HG03565 (cell line): ENCODE measurements around the gene ZMYND19.
A peak's percentile ranks its signal among the peaks of the same experiment; 100 is the strongest.
"Not testable (repeated sequence)": the region's sequence is repeated elsewhere in the genome, so short reads cannot be mapped to it uniquely, and the experiment has no call there.

Source experiments
- ATAC-seq: cut with Tn5 transposase; IDR thresholded peaks from one replicate; pipeline ENCODE4 v1.9.1; 2021; ENCODE audit warnings: mild to moderate bottlenecking, moderate library complexity; ENCODE audit not compliant: unreplicated experiment

ZMYND19 gene

DNA sequence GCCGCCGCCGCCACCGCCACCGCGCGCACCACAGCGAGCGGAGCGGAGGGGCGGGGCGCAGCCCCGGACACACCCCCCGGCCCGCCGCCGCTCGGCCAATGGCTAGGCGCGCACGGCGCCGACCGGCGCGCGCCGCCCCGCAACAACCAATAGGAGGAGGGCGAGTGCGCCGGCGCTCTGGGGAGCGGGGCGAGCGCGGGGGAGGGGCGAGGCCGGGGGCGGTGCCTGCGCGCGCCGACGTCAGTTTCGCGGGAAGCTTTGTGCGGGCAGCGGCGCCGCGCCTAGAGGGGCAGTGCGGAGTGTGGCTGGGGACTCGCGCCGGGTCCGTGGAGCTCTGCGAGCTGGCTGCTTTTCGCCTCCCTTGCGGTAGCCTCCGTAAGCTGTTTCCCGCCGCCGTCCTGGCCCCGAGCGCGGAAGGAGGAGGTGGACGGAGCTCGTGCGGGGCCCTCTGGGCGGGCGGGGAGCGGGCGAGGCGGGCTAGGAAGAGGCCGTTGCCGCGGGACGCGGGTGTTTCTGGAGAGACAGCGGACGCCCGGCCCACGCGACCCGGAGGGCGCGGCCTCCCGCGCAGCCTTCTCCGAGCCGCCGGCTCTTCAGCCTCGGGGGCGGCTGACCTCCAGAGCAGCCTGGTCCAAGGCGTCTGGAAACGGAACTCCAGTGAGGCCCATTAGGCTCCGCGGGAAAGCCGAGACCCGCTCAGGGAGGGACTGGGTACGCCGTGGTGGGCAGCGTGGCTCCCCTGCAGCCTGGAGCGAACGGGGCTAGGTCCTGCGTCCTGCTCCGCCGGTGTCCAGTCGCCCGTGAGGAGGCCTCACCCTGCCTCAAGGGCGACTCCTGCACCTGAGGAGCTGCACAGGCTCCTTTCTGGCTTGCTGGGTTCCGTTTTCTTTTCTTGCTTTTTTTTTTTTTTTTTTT is at the start of gene ZMYND19:
ZMYND19 (minus strand) TSS at position 44 of the 915 bp plus-strand sequence. CDS start 249 bp downstream, outside the sequence.
- ATAC-seq = peak; percentile 71

DNA sequence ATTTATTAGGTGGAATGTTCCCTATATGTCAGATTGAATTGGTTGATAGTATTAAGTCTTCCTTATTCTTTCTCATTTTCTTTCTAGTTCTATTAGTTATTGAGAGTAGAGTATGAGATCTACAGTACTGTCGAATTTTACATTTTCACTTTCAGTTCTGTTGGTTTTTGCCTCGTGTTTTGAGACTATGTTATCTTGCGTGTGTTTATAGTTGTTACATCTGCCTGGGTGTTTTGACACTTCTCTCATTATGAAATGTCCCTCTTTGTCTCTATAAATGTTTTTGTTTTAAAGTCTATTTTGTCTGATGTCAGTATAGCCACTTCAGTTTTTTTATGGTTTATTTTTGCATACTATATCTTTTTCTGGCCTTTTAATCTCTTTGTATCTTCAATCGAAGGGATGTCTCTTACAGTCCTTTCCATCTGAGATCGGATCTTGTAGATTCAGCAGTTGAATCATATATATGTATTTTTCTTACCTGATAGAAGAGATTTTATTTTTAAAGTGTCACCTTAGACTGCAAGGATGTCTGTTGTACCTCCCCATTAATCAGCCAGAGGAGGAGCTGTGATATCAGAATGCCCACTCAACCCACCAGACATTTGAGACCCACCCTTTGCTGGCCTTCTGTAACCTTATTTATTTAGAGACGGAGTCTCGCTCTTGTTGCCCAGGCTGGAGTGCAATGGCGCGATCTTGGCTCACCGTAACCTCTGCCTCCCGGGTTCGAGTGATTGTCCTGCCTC is 49.2 kb upstream of the ZMYND19 start:
- ATAC-seq = no peak

DNA sequence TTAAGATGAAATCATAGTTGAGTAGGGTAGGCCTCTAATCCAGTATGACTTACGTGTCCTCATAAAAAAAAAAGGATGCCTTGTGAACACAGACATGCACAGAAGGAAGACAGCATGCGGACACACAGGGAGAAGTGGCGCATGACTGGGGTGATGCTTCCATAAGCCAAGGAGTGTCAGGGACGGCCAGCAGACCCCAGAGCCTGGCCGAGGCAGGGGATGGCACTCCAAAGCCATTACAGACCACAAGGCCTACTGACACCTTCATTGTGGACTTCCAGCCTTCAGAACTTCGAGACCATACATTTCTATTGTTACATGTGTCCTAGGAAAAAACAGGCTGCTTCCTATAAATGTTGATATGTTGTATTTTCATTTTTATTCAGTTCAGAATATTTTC is 48.4 kb upstream of the ZMYND19 start:
- ATAC-seq = no peak

DNA sequence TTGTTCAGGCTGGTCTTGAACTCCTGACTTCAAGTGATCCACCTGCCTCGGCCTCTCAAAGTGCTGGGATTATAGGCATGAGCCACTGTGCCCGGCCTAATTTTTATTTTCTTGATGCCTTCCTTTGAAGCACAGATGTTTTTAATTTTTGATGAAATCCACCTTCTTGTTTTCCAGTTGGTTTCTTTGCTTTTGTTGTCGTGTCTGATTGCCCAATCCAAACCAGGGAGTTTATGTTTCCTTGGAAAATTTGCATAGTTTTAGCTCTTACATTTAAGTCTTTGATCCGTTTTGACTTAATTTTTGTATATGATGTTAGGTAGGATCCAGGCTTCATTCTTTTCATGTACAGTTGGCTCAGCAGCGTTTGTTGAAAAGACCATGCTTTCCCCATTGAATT is 43.7 kb upstream of the ZMYND19 start:
- no peak for ATAC-seq

DNA sequence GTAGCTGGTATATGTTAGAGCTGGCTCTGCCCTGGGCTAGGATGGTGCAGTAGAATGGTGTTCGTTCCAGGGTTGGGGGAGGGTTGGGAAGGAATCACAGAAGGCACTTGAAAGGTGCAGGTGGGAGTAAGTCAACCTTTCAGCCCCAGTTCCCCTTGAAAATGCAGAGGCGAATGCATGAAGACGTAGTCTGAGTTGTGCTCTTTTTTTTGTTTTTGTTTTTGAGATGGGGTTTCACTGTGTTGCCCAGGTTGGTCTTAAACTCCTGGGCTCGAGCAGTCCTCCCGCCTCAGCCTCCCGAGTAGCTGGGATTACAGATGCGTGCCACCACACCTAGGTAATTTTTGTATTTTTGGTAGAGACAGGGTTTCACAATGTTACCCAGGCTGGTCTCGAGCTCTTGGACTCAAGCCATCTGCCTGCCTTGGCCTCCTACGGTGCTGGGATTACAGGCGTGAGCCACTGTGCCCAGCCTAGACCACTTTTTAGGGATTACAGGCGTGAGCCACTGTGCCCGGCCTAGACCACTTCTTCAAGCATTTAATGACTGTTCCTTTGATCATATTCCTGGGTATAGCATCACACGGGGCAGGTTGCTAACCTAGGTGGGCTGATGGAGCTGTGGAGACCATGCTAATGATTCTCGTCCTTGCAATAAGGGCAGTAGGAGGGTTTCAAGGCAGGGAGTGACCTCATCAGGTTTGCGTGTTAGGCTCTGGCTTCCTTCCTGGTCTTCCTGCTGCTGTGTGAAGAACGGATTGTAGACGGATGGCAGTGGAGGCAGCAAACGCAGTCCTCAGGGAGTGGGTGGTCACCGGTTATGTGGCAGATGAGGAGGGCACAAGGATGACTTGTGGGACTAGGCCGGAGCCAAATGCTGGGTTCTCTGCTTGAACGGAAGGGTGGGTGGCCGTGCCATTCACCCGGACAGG is 42.2 kb upstream of the ZMYND19 start:
- no peak for ATAC-seq

DNA sequence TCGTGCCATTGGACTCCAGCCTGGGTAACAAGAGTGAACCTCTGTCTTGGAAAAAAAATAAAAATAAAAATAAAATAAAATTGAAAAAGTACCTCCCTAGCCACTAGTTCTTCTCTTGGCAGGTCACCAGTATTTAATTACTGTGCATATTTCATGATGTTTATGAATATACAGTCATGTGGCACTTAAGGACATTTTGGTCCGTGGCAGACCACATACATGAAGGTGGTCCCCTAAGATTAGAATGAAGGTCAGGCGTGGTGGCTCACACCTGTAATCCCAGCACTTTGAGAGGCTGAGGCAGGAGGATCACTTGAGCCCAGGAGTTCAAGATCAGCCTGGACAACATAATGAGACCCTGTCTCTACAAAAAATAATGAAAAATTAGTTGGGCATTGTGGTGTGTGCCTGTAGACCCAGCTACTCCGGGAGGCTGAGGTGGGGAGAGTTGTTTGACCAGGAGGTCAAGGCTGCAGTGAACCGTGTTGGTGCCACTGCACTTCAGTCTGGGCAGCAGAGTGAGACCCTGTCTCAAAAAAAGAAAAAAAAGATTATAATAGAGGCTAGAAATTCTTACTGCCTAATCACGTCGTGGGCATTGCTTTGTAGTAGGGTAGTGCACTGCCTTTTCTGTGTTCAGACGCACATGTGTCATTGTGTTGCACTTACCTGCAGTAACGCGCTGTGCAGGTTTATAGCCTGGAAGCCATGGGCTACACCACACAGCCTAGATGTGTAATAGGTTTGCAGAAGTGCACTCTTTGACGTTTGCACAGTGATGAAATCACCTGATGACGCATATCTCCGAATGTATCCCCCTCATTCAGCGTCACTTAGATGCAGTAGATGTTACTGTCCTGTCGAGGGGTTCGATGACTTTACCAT is 41.3 kb upstream of the ZMYND19 start:
- ATAC-seq = no peak

DNA sequence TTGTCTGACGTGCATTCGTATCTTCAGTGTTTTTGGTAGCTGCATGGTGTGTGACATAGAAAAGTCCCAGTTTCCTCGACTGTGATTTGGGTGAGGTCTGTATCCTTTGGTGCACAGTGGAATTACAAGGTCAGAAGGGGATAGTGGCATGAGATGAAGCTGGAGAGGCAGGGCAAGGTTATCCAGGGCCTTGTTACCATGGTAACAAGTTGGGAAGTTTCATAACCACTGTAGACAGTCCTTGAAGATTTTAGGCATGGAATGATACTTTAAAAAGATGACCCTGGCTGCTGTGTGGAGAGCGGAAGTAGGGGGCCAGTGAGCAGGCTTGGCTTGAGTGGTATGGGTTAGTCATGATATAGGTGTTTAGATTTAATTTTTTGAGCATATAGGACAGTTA is 40.4 kb upstream of the ZMYND19 start:
- ATAC-seq = no peak

DNA sequence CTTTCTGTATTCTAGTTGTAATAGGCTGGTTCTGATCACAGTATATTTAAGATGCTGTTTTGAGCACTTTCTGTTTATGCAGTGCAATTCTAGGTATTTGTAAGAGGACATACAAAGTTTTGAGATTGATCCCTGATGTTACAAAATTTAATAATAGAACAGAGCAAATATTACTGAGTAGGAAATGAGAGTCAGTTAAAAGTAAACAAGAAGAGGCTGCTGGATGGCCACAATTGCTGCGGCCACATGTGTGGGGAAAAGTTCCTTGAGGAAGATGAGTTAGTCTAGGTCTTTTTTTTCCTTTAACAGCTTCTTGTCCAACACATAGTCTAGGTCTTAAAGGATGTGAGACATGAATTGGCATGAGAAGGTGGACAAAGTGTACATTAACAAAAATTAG is 39.8 kb upstream of the ZMYND19 start:
- ATAC-seq = no peak

DNA sequence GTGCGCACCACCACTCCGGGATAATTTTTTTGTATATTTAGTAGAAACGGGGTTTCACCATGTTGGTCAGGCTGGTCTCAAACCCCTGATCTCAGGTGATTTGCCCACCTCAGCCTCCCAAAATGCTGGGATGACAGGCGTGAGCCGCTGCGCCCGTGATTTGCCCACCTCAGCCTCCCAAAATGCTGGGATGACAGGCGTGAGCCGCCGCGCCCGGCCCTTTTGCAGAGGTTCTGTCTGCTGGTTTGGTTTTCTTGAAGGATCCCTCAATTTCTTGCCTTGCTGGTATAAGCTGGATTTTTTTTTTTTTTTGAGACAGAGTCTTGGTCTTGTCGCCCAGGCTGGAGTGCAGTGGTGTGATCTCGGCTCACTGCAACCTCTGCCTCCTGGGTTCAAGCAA is 37.1 kb upstream of the ZMYND19 start:
- not testable (repeated sequence) for ATAC-seq

DNA sequence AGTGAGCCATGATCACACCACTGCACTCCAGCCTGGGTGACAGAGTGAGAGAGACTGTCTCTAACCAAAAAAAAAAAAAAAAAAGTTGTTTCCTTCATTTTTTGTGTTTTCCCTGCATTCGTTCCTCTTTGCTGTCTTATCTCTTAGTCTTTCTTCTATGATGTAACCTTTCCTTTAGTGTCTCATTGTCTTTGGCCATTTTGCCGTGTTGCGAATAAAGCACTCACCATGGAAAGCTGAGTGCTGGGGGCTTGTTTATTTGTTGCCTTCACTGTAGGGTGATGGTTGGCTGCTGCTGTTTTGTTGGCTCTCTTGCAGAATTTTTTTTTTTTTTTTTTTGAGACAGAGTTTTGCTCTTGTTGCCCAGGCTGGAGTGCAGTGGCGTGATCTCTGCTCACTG is 36.2 kb upstream of the ZMYND19 start:
- ATAC-seq = no peak

DNA sequence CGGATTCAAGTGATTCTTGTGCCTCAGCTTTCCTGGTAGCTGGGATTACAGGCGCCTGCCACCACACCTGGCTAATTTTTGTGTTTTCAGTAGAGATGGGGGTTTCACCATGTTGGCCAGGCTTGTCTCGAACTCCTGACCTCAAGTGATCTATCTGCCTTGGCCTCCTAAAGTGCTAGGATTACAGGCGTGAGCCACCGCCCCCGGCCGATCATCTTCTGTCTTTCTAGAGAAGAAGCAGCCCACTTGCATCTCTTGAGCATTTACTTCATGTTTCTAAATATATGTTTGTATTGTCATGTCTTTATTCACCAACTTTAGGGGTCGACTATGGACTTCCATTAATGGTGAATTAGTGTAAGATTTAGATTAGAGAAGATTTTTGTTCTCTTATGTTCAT is 31.9 kb upstream of the ZMYND19 start:
- ATAC-seq = not testable (repeated sequence)

DNA sequence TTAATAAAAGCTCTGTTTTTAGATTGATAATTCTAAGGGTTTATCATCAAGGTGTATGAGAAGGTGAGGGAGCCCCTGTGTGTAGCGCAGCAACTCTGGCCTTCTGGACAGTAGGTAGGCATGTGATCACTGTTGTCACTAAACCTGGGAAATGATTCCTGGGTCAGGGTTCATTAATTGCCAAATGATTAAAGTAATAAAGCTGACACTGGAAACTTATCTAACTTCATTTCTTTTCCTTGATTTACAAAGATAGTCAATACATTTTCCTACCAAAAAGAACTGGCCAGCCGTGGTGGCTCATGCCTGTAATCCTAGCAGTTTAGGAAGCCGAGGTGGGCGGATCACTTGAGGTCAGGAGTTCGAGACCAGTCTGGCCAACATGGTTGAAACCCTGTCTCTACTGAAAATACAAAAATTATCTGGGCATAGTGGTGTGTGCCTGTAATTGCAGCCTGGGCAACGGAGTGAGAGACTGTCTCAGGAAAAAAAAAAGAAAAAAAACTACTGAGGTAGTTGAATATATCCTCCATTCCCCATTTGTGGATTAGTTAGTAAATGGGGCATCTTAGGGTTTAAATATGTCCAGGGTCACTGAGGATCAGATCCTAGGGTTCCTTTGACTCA is 30.9 kb upstream of the ZMYND19 start:
- no peak for ATAC-seq

DNA sequence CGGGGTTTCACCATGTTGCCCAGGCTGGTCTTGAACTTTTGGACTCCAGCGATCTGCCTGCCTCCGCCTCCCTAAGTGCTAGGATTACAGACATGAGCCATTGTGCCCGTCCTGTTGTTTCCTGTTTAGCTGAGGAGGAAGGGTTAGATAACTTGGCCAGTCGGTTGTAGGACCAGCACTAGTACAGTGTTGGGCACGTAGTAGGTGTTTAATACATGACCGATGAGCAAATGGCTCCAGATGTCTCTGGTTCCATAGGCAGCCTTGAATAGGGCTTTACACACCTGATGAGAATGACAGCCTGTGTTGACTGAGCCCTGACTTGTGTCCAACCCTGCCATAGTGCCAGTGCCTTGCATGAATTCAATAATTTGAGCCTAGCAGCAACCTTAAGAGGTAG is 30.3 kb upstream of the ZMYND19 start:
- ATAC-seq = no peak

DNA sequence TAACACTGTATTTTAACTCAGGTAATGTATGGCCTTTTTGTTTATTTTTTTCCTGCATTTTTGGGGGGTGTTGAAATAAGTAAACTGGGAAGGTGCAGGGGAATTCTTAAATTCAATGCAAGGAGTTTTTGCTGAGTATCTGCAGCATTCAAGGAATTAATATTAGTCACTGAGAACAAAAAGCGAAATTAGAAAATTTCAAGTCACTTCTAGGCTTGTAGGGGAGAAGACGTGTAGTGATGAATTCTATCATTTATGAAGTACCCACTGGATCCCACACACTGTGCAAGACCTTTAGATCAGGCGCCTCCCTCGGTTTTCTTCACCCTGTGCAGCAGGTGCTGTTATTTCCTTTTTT is 29.7 kb upstream of the ZMYND19 start:
- ATAC-seq = no peak

DNA sequence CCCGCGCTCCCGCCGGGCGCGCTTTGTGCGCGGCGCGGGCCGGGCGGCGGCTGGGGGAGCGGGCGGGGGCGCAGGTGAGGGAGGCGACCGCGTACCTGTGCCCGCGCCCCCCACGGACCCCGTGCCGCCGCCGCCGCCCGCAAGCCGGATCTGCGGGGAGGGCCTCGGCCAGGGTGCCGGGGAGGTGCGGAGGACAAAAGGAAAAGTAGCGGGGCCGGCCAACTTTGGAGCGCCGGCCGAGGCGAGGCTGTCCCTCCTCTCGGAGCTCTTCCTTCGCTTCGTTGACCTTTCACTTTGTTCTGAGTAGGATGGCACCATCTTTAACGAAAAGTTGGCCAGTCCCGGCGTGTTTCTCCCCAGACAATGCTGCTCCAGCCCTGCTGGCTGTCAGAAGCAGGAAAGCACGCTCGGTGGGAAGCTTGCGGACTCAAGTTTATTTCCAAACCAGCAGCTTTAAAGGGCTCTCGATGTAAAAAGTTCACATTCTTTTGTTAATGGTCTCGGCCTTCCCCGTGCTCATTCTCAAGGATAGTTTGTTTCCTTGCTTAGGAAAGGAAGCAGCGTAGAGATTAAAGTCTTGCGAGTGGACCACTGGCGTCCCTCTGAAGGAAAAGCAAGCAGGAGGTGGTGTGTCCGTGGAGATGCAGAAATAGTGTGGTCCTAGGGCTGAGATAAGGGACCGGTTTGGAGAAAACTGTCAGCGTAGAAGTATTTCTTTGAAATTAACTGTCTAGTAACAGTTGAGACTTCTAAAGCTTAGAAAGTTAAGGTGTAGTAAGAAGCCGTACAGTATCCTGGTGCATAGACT is 29.1 kb upstream of the ZMYND19 start:
- ATAC-seq = peak; percentile 26

DNA sequence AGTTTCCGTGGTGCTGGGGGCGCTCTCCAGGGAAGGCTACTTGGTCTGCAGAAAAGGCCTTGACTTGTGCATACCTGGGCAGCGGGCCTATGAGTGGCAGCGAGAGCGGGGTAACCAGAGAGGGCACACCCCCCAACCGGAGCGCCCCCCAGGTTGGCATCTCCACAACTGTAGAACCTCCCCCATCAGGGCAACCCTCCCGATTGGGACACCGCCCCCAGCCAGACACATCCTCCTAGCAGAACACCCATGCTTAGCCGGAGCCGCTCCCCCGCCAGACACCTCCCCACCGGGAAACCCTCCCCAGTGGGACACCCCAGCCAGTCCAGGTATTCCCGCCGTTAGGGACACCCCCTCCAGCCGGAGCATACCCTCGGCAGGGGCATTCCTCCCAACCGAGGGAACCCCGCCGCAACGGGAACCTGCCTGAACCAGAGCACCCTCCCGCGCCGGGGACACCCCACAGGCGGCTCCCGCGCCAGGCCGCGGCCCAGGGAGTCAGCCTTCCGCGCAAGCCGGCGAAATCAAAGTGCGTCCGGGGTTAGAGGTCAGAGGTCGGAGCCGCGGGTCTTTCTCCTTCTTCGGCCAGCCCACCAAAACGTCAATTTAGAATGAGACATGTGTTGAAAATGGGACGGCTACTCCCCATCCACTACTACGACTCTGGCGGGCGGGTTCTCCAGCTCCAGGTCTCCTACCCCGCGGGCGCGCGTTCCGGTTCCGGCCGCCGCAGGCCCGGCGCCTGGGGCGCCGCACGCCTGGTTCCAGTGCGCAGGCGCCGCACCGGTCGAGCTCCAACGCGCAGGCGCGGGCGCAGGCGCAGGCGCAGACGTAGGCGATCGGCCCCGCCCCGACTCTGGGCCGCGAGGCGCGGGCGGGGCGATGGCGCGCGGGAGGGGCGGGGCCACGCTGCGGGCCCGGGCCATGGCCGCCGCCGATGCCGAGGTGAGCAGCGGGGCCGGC is 28.1 kb upstream of the ZMYND19 start, which contains the start of gene EHMT1:
EHMT1 (plus strand) TSS at position 901 of the 963 bp plus-strand sequence; CDS start at position 925, 24 bp downstream.
- peak; percentile 60 for ATAC-seq

DNA sequence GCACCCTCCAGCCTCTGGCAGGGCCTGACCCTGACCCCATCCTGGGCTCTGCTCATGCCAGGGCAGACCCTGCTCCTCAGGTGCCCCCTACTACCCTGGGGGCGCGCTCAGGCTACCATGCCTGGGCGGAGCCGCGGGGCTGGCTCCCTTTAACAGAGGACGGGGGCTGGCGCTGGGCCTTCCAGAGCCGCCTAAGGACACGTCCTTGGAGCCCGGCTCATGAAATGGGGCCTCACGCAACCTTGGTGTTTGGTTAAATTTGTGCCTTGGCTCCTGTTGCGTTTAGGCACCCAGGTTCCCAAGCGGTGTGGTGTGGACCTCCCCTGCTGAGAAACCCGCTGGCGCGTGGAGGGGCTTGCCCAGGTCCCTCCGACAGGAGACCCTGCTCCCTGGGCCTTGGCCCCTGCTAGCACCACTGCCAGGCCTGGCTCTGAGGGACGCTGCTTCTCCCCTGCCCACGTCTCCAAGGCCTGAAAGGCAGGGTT is 25.1 kb upstream of the ZMYND19 start:
- no peak for ATAC-seq
